ENCODE data around the gene ZNF555. TPM values are rescaled to one million over a fixed set of nuclear protein-coding genes. Genes with fewer than 3 reads are reported as not detected.
"Not testable (repeated sequence)": the region's sequence is repeated elsewhere in the genome, so short reads cannot be mapped to it uniquely, and the experiment has no call there.

Gene ZNF555
- total RNA-seq, 2 experiments from 2014 or later = 1.5 to 1.9 TPM

DNA sequence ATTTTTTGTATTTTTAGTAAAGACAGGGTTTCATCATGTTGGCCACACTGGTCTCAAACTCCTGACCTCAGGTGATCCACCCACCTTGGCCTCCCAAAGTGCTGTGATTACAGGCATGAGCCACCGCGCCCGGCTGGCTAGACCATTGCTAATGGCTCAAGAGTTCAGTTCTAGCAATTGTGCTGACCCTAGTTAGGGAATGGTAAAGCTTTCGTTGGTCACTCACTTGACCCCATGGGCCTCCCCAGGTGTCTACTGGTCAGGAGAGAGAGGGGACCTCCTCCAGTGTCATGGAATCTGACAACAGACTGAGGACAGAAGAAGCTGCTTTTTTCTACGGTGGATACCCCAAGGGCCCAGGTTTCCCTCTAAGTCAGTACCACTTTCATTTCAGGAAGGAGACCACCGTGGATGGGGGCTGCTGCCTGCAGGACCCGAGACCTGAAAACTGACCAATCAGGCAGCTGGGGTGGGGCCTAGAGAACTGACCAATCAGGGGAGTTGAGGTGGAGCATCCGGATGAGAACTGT, 25.3 kb downstream of the ZNF555 start:
- H3K27ac Mint-ChIP-seq = no peak overlapping the region
- peaks cover 3% of the 10 kb centered on the region for H3K27me3 Mint-ChIP-seq

DNA sequence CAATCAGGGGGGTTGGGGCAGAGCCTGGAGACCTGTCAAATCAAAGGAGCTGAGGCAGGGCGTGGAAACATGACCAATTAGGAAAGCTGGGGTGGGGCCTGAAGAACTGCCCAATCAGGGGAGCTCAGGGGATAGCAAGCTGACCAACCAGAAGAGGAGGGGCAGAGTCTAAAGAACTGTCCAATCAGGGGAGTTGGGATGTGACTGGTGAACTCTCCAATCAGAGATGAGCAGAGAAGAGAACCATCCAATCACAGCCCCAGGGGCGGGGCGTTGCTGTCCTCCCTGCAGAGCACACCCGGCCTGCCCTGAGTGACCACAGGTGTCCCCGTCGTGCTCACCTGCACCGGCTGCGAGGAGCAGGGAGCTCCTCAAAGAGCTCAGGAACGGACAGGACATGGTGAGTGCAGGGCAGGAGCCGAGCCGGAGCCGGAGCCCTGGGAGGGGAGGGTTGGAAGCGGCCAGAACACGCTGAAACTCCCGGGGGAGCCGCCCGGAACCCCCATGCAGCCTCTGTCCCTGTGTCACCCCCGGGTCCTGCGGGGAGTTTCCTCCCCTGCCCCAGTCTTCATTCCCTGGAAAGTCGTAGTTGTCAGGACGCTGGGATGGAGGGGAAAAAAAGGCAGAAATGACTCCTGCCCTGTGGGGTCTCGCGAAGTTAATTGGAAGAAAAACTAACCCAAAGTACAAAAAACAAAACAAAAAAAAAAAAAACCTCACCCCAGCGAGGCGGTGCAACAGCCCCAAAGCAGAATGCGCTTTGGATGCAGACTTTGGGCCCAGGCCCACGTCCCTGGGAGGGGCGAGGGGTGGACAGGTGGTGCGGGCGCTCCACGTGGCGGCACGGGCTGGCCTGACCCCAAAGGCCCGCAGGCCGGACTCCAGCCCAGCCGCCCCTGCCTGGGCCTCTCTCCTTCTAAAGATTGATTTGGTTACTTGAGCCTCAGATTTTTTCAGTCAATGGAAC, 26.0 kb downstream of the ZNF555 start, which contains the start of gene ZNF556:
Gene ZNF556 (plus strand): TSS at position 311 of the 967 bp plus-strand sequence. CDS start 87 bp downstream, at position 398.
- Mint-ChIP-seq H3K27ac (no peak within 1 kb of the TSS), H3K27me3 (peaks cover 3% of the 10 kb centered on the region), H3K9me3 (no peaks in the 10 kb centered on the region), H3K36me3 (no peaks in the 10 kb centered on the region), H3K4me3 (no peak within 1 kb of the TSS), H3K4me1 (no peaks in the 10 kb centered on the region)
- peak; percentile 8 for DNase-seq

More for the DNA sequence above, 25.3 kb downstream of the ZNF555 start:
- Mint-ChIP-seq H3K9me3 (no peaks in the 10 kb centered on the region), H3K4me1 (no peaks in the 10 kb centered on the region), H3K4me3 (no peak overlapping the region), H3K36me3 (no peaks in the 10 kb centered on the region)
- DNase-seq = no peak

- Mint-ChIP-seq H3K36me3 (no peaks in the 10 kb centered on the region), H3K27me3 (peaks cover 3% of the 10 kb centered on the region), H3K9me3 (no peaks in the 10 kb centered on the region), H3K4me3 (no peak overlapping the region), H3K4me1 (no peaks in the 10 kb centered on the region), H3K27ac (no peak overlapping the region)
- no peak for DNase-seq
Observed at GRCh38 chr19:2869618-2870017, 28.3 kb downstream of the ZNF555 start.

- not testable (repeated sequence) for H3K4me3 Mint-ChIP-seq, H3K27ac Mint-ChIP-seq, H3K4me1 Mint-ChIP-seq, H3K9me3 Mint-ChIP-seq, H3K36me3 Mint-ChIP-seq, H3K27me3 Mint-ChIP-seq, DNase-seq
Observed at GRCh38 chr19:2872175-2872574, 30.9 kb downstream of the ZNF555 start.

DNA sequence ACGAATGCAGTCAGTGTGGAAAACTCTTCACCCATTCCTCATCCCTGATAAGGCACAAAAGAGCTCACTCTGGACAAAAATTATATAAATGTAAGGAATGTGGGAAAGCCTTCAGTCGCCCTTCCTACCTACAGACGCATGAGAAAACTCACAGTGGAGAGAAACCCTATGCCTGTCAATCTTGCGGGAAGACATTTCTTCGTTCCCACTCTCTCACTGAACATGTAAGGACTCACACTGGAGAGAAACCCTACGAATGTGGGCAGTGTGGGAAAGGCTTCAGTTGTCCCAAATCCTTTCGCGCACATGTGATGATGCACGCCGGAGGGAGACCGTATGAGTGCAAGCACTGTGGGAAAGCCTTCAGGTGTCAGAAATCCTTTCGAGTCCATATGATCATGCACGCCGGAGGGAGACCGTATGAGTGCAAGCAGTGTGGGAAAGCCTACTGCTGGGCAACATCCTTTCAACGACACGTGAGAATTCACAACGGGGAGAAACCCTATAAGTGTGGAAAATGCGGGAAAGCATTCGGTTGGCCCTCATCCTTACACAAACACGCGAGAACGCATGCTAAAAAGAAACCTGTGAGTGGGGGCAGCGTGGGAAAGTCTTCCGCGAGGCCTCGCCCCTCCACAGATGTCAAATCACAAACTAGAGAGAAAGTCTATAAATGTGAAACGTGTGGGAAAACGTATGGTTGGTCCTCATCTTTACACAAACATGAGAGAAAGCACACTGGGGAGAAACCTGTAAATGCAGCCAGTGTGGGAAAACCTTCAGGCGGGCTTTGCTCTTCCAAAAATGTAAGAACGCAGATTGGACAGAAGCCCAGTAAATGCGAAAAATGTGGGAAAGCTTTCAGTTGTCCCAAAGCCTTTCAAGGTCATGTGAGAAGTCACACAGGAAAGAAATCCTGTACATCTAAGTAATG, 36.4 kb downstream of the ZNF555 start:
- Mint-ChIP-seq H3K4me1 (no peaks in the 10 kb centered on the region), H3K4me3 (no peak overlapping the region), H3K27ac (no peak overlapping the region), H3K9me3 (peaks cover 18% of the 10 kb centered on the region), H3K27me3 (no peaks in the 10 kb centered on the region), H3K36me3 (peaks cover 6% of the 10 kb centered on the region)
- no peak for DNase-seq

GRCh38 chr19:2883686-2884439, 42.6 kb downstream of the ZNF555 start:
- Mint-ChIP-seq H3K4me1 (peaks cover 4% of the 10 kb centered on the region), H3K4me3 (no peak overlapping the region), H3K9me3 (peaks cover 4% of the 10 kb centered on the region), H3K27me3 (no peaks in the 10 kb centered on the region), H3K36me3 (no peaks in the 10 kb centered on the region), H3K27ac (no peak overlapping the region)
- no peak for DNase-seq

- no peak for DNase-seq
- Mint-ChIP-seq H3K27me3 (no peaks in the 10 kb centered on the region), H3K4me3 (no peak overlapping the region), H3K9me3 (no peaks in the 10 kb centered on the region), H3K4me1 (peaks cover 7% of the 10 kb centered on the region), H3K36me3 (peaks cover 1% of the 10 kb centered on the region), H3K27ac (no peak overlapping the region)
Observed at GRCh38 chr19:2885736-2886135, 44.5 kb downstream of the ZNF555 start.

DNA sequence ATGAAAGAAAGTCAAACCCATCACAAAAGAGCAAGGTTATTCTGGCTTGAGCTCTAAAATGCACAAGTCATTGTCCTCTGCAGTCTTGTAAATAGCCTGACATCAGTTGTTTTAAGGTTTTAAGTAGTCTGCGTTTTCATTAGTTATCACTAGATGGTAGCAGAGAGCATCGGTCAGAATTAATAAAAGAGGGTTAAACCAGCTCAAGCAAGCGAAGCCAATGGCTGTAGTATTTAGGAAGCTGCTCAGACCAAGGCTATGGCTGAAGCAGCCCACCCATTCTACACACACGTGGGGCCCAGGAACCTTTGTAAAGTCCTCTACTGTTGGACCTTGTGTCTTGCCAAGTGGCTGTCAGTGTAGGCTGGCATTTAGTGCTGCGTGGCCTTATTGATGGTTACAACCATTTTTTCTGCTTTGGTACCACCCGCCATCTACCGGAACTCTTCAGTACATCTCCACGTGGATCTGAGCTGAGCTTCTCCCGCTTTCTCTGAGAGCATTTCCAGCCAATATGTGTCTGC, 46.2 kb downstream of the ZNF555 start:
- no peak for DNase-seq

GRCh38 chr19:2888731-2889224, 47.5 kb downstream of the ZNF555 start:
- H3K4me1 Mint-ChIP-seq = peaks cover 9% of the 10 kb centered on the region
- peaks cover 2% of the 10 kb centered on the region for H3K9me3 Mint-ChIP-seq
- peak; percentile 68 for DNase-seq
- H3K27me3 Mint-ChIP-seq = no peaks in the 10 kb centered on the region
- H3K27ac Mint-ChIP-seq = peak overlapping the region; percentile 79
- H3K4me3 Mint-ChIP-seq = peak overlapping the region; percentile 42
- peaks cover 1% of the 10 kb centered on the region for H3K36me3 Mint-ChIP-seq

More for the DNA sequence above, 46.2 kb downstream of the ZNF555 start:
- peaks cover 2% of the 10 kb centered on the region for H3K9me3 Mint-ChIP-seq
- H3K27me3 Mint-ChIP-seq = no peaks in the 10 kb centered on the region
- peaks cover 9% of the 10 kb centered on the region for H3K4me1 Mint-ChIP-seq
- no peak overlapping the region for H3K27ac Mint-ChIP-seq
- H3K36me3 Mint-ChIP-seq = peaks cover 1% of the 10 kb centered on the region
- no peak overlapping the region for H3K4me3 Mint-ChIP-seq

DNA sequence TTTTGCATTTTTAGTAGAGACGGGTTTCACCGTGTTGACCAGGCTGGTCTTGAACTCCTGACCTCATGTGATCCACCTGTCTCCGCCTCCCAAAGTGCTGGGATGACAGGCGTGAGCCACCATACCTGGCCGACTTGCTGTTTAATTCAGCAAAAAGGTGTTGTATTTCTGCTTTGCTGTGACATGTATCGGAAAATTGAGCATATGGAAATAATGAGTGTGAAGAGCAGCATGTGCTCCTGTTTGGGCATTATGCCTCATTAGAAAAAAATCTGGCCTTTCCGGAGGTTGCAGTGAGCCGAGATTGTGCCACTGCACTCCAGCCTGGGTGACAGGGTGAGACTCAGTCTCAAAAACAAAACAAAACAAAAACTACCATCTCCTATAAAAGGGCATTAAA, 49.3 kb downstream of the ZNF555 start:
- H3K27ac Mint-ChIP-seq, DNase-seq, H3K4me1 Mint-ChIP-seq, H3K36me3 Mint-ChIP-seq, H3K27me3 Mint-ChIP-seq, H3K4me3 Mint-ChIP-seq, H3K9me3 Mint-ChIP-seq: not testable (repeated sequence)

GRCh38 chr19:2896694-2897093, 55.4 kb downstream of the ZNF555 start:
- H3K27ac Mint-ChIP-seq = no peak overlapping the region
- H3K27me3 Mint-ChIP-seq = no peaks in the 10 kb centered on the region
- DNase-seq = no peak
- peaks cover 5% of the 10 kb centered on the region for H3K36me3 Mint-ChIP-seq
- no peak overlapping the region for H3K4me3 Mint-ChIP-seq
- H3K9me3 Mint-ChIP-seq = peaks cover 4% of the 10 kb centered on the region
- peaks cover 2% of the 10 kb centered on the region for H3K4me1 Mint-ChIP-seq

DNA sequence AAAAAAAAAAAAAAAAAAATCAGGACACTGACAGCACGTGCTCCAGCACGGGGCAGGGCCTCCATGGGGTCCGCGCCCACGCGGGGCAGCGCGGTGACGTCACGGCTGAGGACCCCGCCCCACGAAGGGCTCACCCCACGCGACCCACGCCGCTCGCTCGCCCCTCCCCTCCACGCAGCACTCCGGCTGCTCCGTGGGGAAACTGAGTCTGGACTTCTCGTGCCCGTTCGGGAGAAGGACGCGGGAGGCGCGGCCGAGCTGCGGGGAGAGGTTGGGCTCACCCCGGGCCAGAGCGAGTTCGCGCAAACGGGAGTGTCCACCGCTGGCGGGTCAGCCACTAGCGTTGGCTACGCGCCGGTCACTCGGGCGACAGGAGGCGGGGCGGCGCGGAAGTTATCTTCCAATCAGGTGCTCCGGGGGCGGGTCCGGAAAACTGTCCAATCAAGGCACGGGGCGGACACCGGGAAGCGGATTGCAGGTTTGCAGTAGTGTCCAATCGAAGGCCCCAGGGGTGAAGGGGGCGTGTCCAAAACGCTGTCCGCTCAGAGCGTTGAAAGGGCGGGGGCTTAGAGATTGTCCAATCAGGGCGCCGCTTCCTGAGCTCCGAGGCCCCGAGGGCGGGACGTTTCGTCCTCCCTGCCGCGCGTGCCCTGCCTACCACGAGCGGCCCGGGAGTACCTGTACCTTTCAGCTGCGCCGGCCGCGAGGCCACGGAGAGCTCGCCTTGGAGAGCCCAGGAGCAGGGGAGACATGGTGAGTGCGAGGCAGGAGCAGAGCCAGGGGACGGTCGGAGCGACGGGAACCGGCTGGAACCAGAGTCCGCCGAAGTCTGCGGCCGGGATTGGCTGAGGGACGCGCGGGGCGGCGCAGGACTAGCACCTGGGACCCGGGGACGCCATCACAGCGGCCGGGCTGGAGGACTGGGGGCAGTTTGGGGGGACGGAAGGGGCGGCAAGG, 59.3 kb downstream of the ZNF555 start, which contains the start of gene ZNF57:
Gene ZNF57 (plus strand): TSS at position 633 of the 957 bp plus-strand sequence. CDS start 118 bp downstream, at position 751.
- Mint-ChIP-seq H3K9me3 (peaks cover 4% of the 10 kb centered on the region), H3K27me3 (no peaks in the 10 kb centered on the region), H3K36me3 (peaks cover 7% of the 10 kb centered on the region), H3K4me1 (peaks cover 18% of the 10 kb centered on the region), H3K27ac (peak within 1 kb of the TSS; percentile 94), H3K4me3 (peak within 1 kb of the TSS; percentile 98)
- DNase-seq = peak; percentile 98
